Endothelial cell of umbilical vein (primary cell): ENCODE measurements around the gene AUTS2. TPM values are rescaled to one million over a fixed set of nuclear protein-coding genes. Genes with fewer than 3 reads are reported as not detected.

Experiments
- BruUV-seq: library from RNA; stranded (reverse); fragments of 400-500 nt; replicated peaks from 2 replicates; lab custom pipeline; 2021; lab: Mats Ljungman, UMichigan
- CTCF ChIA-PET: fragments of 300-600, 350-600 bp; sonication (Branson Sonifier 250); formaldehyde crosslinking; loops from one replicate; lab custom pipeline; 2021; ENCODE audit warnings: antibody characterized with exemption, inconsistent platforms; lab: Charles Lee
- POLR2A ChIA-PET: fragments of 300-600, 350-600 bp; sonication (Branson Sonifier 250); formaldehyde crosslinking; loops from one replicate; lab custom pipeline; 2021; ENCODE audit warnings: antibody characterized with exemption, inconsistent platforms; lab: Charles Lee
- DNase-seq: peaks from one replicate; pipeline ENCODE4 v3.0.0-alpha.2; 2011; ENCODE audit warnings: low read depth, low spot score
- FAIRE-seq: peaks from 2 replicates; lab custom pipeline; 2011; peaks lifted over from hg19 to GRCh38; lab: Jason Lieb, UNC
- H2AFZ ChIP-seq: 2 replicates; pipeline ENCODE4 v1.6.0; 2012; ENCODE audit warnings: low read depth, low read length, control low read depth, inconsistent platforms
- H3K27ac ChIP-seq: 2 replicates; pipeline ENCODE4 v1.5.1; 2011; ENCODE audit warnings: low read depth, mild to moderate bottlenecking, control low read depth, low read length, moderate library complexity; ENCODE audit not compliant: insufficient read depth
- H3K27me3 ChIP-seq, 2 experiments: 2 replicates each; pipeline versions ENCODE4 v1.6.0 to v1.6.1; 2011; ENCODE audit warnings: low read length in 2 of 2, mixed read lengths in 1 of 2; ENCODE audit not compliant: control insufficient read depth in 2 of 2, insufficient read depth in 2 of 2
- H3K36me3 ChIP-seq, 2 experiments: 2 replicates in 1 of 2; 3 replicates in 1 of 2; pipeline ENCODE4 v1.5.1; 2011; ENCODE audit warnings: low read length in 2 of 2, mild to moderate bottlenecking in 1 of 2, moderate library complexity in 1 of 2; ENCODE audit not compliant: control insufficient read depth in 2 of 2, insufficient read depth in 2 of 2; ENCODE audit errors: extremely low read depth in 1 of 2
- H3K4me1 ChIP-seq: 3 replicates; pipeline ENCODE4 v1.5.1; 2011; ENCODE audit warnings: mild to moderate bottlenecking, low read length; ENCODE audit not compliant: control insufficient read depth, insufficient read depth; ENCODE audit errors: extremely low read depth
- H3K4me2 ChIP-seq: 2 replicates; pipeline ENCODE4 v1.6.1; 2011; ENCODE audit warnings: low read length, control low read depth, mixed read lengths; ENCODE audit not compliant: insufficient read depth
- H3K4me3 ChIP-seq, 3 experiments: fragments of 200-600 bp in 1 of 3; sonication (generic), shearing (Covaris generic) in 1 of 3; replicated peaks in 1 of 3; 2 replicates each; pipeline ENCODE4 v1.5.1; 2011 to 2016; ENCODE audit warnings: control low read depth in 3 of 3, low read length in 3 of 3, mild to moderate bottlenecking in 2 of 3, inconsistent platforms in 1 of 3, low read depth in 1 of 3, moderate library complexity in 1 of 3; ENCODE audit not compliant: insufficient read depth in 1 of 3
- H3K79me2 ChIP-seq: 2 replicates; pipeline ENCODE4 v1.6.0; 2012; ENCODE audit warnings: low read length, inconsistent platforms; ENCODE audit not compliant: control insufficient read depth, insufficient read depth
- H3K9ac ChIP-seq: replicated peaks from 2 replicates; pipeline ENCODE3; 2011; ENCODE audit warnings: low read length, control low read depth; ENCODE audit not compliant: insufficient read depth; ENCODE audit errors: extremely low read depth
- H3K9me1 ChIP-seq: replicated peaks from 3 replicates; pipeline ENCODE4 v1.6.0; 2011; ENCODE audit warnings: mild to moderate bottlenecking, low read length; ENCODE audit not compliant: control insufficient read depth, insufficient read depth; ENCODE audit errors: extremely low read depth
- H3K9me3 ChIP-seq: replicated peaks from 2 replicates; pipeline ENCODE4 v1.5.1; 2012; ENCODE audit warnings: low read length, inconsistent platforms; ENCODE audit not compliant: control insufficient read depth, insufficient read depth
- H4K20me1 ChIP-seq: replicated peaks from 2 replicates; pipeline ENCODE3; 2011; ENCODE audit warnings: mild to moderate bottlenecking, low read length; ENCODE audit not compliant: control insufficient read depth, insufficient read depth; ENCODE audit errors: extremely low read depth
- EZH2 ChIP-seq: IDR thresholded peaks from 2 replicates; pipeline ENCODE4 v1.6.1; 2012; ENCODE audit warnings: borderline replicate concordance, low read depth, mild to moderate bottlenecking, moderate library complexity, low read length, inconsistent platforms; ENCODE audit not compliant: severe bottlenecking
- FOS ChIP-seq: IDR thresholded peaks from 2 replicates; pipeline ENCODE4 v1.6.1; 2011; ENCODE audit warnings: mild to moderate bottlenecking, low read length, moderate library complexity, borderline replicate concordance; ENCODE audit not compliant: insufficient read depth
- GATA2 ChIP-seq: IDR thresholded peaks from 2 replicates; pipeline ENCODE4 v1.7.0; 2011; ENCODE audit warnings: low read depth, mild to moderate bottlenecking, moderate library complexity, mixed read lengths, low read length; ENCODE audit not compliant: insufficient read length, insufficient read depth
- JUN ChIP-seq: IDR thresholded peaks from 2 replicates; pipeline ENCODE4 v1.6.1; 2011; ENCODE audit warnings: borderline replicate concordance, low read depth; ENCODE audit not compliant: insufficient read length, insufficient read depth
- MAX ChIP-seq: IDR thresholded peaks from 2 replicates; pipeline ENCODE4 v1.6.1; 2011; ENCODE audit not compliant: insufficient read depth, insufficient read length
- MYC ChIP-seq: IDR thresholded peaks from one replicate; pipeline ENCODE4 v1.6.1; 2011; ENCODE audit warnings: mild to moderate bottlenecking, low read depth, low read length
- POLR2A ChIP-seq: IDR thresholded peaks from 2 replicates; pipeline ENCODE4 v1.6.1; 2012; ENCODE audit warnings: low read depth, mild to moderate bottlenecking, control low read depth, low read length
- POLR2AphosphoS5 ChIP-seq: IDR thresholded peaks from 2 replicates; pipeline ENCODE4 v1.6.1; 2012; ENCODE audit warnings: low read depth, mild to moderate bottlenecking, control low read depth, low read length, moderate library complexity; ENCODE audit not compliant: insufficient read depth
- dilution Hi-C: fragments of 300-500 bp; cut with MboI; formaldehyde crosslinking; loops from one replicate; pipeline ENCODE4 v1.15.0; 2019; ENCODE audit warnings: low sequenced_read_pairs; ENCODE audit not compliant: extremely low pct_ligation_motif_present
- intact Hi-C: fragments of 100-400 bp; cut with micrococcal nuclease; formaldehyde crosslinking; loops from one replicate; pipeline ENCODE4 v1.10.0; 2022
- polyA plus RNA-seq, 4 experiments: library from polyadenylated mRNA; depleted of rRNA in 3 of 4; stranded (reverse) in 3 of 4; unstranded in 1 of 4; fragments of >200 nt; gene quantifications; 2 replicates each; pipeline versions ENCODE4 v1.2.1 to v1.2.3, GENCODE V29; 2011 to 2012; ENCODE audit warnings: missing spikeins in 1 of 4
- total RNA-seq: library from RNA; stranded (reverse); gene quantifications from 2 replicates; pipeline ENCODE4 v1.2.3, GENCODE V29; 2021
- TF ChIP-seq, protein P1 (sequence below), 2 donors: IDR thresholded peaks; 1 replicate in 1 of 2; 2 replicates in 1 of 2; pipeline ENCODE4 v1.5.1; 2011; ENCODE audit warnings: low read length in 2 of 2, mild to moderate bottlenecking in 2 of 2, moderate library complexity in 2 of 2, control low read depth in 1 of 2, inconsistent platforms in 1 of 2, low read depth in 1 of 2; ENCODE audit not compliant: insufficient read depth in 1 of 2; ENCODE audit errors: extremely low read depth in 1 of 2

The AUTS2 gene
- total and polyA plus RNA-seq, 2 donors (not counting 3 experiments of a cell fraction or from before 2014, with no cell fraction given) = 0.59 to 8.0 TPM

DNA sequence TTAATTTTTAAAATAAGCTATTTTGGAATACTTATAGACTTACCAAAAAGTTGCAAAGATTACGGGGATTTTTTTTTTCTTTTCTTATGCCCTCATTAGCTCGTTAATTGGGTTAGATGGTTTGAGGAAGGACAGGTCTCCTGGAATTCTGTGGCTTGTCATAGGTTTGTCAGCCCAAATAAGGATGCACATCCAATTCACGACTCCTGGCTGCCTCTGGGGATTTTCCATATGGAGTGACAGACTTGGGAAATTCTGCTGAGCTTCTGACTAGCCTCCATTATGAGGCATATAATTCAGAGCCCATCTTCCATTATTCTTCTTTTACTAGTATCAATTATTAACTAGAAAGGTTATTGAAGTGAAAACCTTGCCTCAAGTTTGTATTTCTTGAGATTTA, 102.1 kb downstream of the AUTS2 start:
- H3K27ac ChIP-seq = no peak overlapping the region
- H3K4me2 ChIP-seq = no peak overlapping the region
- H3K4me3 ChIP-seq = no peak overlapping the region
- dilution Hi-C loops = no loop called here
- H3K9ac ChIP-seq = no peak overlapping the region
- H3K36me3 ChIP-seq = no peaks in the 10 kb centered on the region
- no peaks in the 10 kb centered on the region for H3K27me3 ChIP-seq
- CTCF ChIA-PET = no interaction called here
- BruUV-seq = no TSS peak
- H3K79me2 ChIP-seq = no peaks in the 10 kb centered on the region
- H3K9me3 ChIP-seq = no peaks in the 10 kb centered on the region
- no peaks in the 10 kb centered on the region for H4K20me1 ChIP-seq
- H2AFZ ChIP-seq = no peak overlapping the region
- POLR2A ChIA-PET = no interaction called here
- DNase-seq (no peak), FAIRE-seq (no peak)
- TF ChIP-seq EZH2 (no peak), FOS (no peak), MAX (no peak), MYC (no peak), GATA2 (no peak)
- no peaks in the 10 kb centered on the region for H3K4me1 ChIP-seq
- H3K9me1 ChIP-seq = no peaks in the 10 kb centered on the region
- intact Hi-C loops = no loop called here

GRCh38 chr7:69701288-69701687, 103.0 kb downstream of the AUTS2 start:
- intact Hi-C loops = no loop called here
- no TSS peak for BruUV-seq
- DNase-seq = no peak
- CTCF ChIA-PET = no interaction called here
- Histone ChIP-seq H3K36me3 (no peaks in the 10 kb centered on the region), H3K4me1 (no peaks in the 10 kb centered on the region), H4K20me1 (no peaks in the 10 kb centered on the region), H3K9me3 (no peaks in the 10 kb centered on the region), H3K4me3 (no peak overlapping the region), H3K27me3 (no peaks in the 10 kb centered on the region), H2AFZ (no peak overlapping the region), H3K27ac (no peak overlapping the region), H3K79me2 (no peaks in the 10 kb centered on the region), H3K4me2 (no peak overlapping the region), H3K9ac (no peak overlapping the region), H3K9me1 (no peaks in the 10 kb centered on the region)
- no peak for FAIRE-seq
- dilution Hi-C loops = no loop called here
- TF ChIP-seq POLR2A (no peak), EZH2 (no peak), MAX (no peak), GATA2 (no peak), POLR2AphosphoS5 (no peak), FOS (no peak), JUN (no peak), MYC (no peak)
- TF ChIP-seq, protein P1, sequence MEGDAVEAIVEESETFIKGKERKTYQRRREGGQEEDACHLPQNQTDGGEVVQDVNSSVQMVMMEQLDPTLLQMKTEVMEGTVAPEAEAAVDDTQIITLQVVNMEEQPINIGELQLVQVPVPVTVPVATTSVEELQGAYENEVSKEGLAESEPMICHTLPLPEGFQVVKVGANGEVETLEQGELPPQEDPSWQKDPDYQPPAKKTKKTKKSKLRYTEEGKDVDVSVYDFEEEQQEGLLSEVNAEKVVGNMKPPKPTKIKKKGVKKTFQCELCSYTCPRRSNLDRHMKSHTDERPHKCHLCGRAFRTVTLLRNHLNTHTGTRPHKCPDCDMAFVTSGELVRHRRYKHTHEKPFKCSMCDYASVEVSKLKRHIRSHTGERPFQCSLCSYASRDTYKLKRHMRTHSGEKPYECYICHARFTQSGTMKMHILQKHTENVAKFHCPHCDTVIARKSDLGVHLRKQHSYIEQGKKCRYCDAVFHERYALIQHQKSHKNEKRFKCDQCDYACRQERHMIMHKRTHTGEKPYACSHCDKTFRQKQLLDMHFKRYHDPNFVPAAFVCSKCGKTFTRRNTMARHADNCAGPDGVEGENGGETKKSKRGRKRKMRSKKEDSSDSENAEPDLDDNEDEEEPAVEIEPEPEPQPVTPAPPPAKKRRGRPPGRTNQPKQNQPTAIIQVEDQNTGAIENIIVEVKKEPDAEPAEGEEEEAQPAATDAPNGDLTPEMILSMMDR (IDR thresholded peaks at IDR 0.05; ENCODE audit: extremely low read depth in 1 of 2, insufficient read depth in 1 of 2, low read depth in 1 of 2, low read length in 2 of 2) = no peak
- POLR2A ChIA-PET = no interaction called here
